ENCODE measurements around the gene B3GLCT. TPM values are rescaled to one million over a fixed set of nuclear protein-coding genes. Genes with fewer than 3 reads are reported as not detected.

Gene B3GLCT
- polyA plus RNA-seq, 1 of the 3 experiments (the other 2 are of a cell fraction): 2.4 TPM

- TF ChIP-seq CTCF (IDR thresholded peaks at IDR 0.05): peak; percentile 35; the same call in 1 of the 2 replicates
- no peak for TF ChIP-seq RAD21 (IDR thresholded peaks at IDR 0.05; ENCODE audit: low read length)
Observed at GRCh38 chr13:31161557-31162150, 38.1 kb upstream of the B3GLCT start, which contains the start of gene HSPH1 (continued).

DNA sequence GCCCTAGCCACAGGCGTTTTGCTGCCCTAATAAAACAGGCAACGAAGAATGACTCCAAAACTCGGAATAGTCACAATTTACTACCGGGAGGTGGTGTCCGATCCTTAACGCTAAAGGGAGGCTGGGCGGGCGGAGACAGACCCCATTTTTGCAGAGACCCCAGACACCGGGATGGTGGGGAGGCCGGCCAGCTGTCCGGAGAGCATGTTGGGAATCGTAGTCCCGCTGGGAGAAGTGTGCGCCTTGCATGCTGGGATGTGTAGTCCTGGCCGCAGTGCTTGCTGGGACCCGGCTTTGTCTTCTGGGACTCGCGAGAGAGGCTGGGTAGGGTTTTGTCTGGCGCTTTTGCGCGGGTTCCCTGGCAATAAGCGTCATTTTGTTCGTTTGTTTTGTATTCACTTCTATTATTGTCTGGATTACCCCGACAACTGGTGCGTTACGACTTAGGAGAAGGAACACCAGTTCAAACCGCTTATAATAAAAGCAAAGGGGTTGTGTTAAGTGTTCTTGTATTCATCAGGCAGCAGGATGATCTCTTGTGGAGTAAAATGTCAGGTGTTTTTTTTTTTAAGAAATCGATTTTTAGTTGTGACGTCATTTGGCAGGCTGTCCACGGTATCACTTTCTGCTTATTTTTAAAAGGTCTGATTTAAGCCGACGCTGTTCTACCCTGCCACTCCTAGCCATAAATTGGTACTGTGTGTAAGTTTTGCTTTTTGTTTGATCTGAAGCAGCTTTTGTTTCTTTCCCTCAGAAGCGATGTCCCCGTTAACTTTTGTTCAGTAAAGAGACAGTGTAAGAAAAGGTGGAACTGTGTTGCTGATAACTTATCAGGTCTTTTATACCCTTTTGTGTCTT is 37.4 kb upstream of the B3GLCT start:
- Histone ChIP-seq H3K4me1 (ENCODE audit: control insufficient read depth in 1 of 2, insufficient read depth in 2 of 2, low read depth in 1 of 2, low read length in 1 of 2) (peaks cover 0 to 15% of the 10 kb centered on the region in 2 experiments; a peak in 2 of 4 replicates), H3K4me3 (ENCODE audit: low read depth in 2 of 2, low read length in 1 of 2) (peak overlapping the region; percentile 86 to 98), H3K9ac (peak overlapping the region; percentile 87), H3K4me2 (peak overlapping the region; percentile 92), H4K20me1 (ENCODE audit: insufficient read depth) (peaks cover 19% of the 10 kb centered on the region), H3K9me3 (no peaks in the 10 kb centered on the region), H3K79me2 (ENCODE audit: insufficient read depth) (peaks cover 41% of the 10 kb centered on the region), H3K9me2 (no peaks in the 10 kb centered on the region), H3K27ac (ENCODE audit: low read depth in 2 of 2, low read length in 1 of 2) (peak overlapping the region; percentile 92 to 96), H3K27me3 (ENCODE audit: insufficient read depth) (no peaks in the 10 kb centered on the region), H2AFZ (ENCODE audit: low read depth) (peak overlapping the region; percentile 87), H3F3A (replicated peaks; ENCODE audit: insufficient read depth) (no peaks in the 10 kb centered on the region), H3K36me3 (replicated peaks in 1 of 2; ENCODE audit: control insufficient read depth in 1 of 2, insufficient read depth in 2 of 2, low read length in 1 of 2) (peaks cover 10 to 15% of the 10 kb centered on the region in 2 experiments)
- POLR2A ChIA-PET: interaction anchor here (0.6 kb wide), 1 partner anchor 78 kb away, joined by 3 read pairs; no protein-coding TSS in a partner anchor
- 2% methylated on average over 22 of the region's 34 CpGs for WGBS (ENCODE audit: low lambda C conversion rate)
- CTCF ChIA-PET: interaction anchor here (0.8 to 3.0 kb wide), 3 partner anchors 38 to 297 kb away, joined by 3 to 11 read pairs (median 10); partner anchors contain the start of gene B3GLCT
- DNase-seq: peak; percentile 89
- TF ChIP-seq CHD2 (IDR thresholded peaks at IDR 0.05; ENCODE audit: low read length, partially characterized antibody) (peak; percentile 99), YY1 (IDR thresholded peaks at IDR 0.05; ENCODE audit: low read depth) (0 out of 2 replicates have a peak, but pooled peaks have one; percentile 31), FOXJ3 (CRISPR knock-in tag; IDR thresholded peaks at IDR 0.05) (no peak), SIN3A (IDR thresholded peaks at IDR 0.05; ENCODE audit: borderline replicate concordance, low read depth, low read length) (peak; percentile 80; the same call in 1 of the 2 replicates), GABPA (IDR thresholded peaks at IDR 0.05; ENCODE audit: low read depth) (peak; percentile 55), ELF1 (IDR thresholded peaks at IDR 0.05) (peak; percentile 60), RCOR1 (IDR thresholded peaks at IDR 0.05; ENCODE audit: low read length) (no peak), EZH2phosphoT487 (IDR thresholded peaks at IDR 0.05; ENCODE audit: borderline replicate concordance, low read depth) (no peak), TAF1 (IDR thresholded peaks at IDR 0.05; ENCODE audit: borderline replicate concordance, low read depth, low read length) (peak; percentile 39; the same call in 1 of the 2 replicates), EP300 (IDR thresholded peaks at IDR 0.05; ENCODE audit: borderline replicate concordance in 1 of 2, low read depth in 1 of 2, low read length in 1 of 2) (peak in 1 of 2 experiments; percentile 44; a peak in 2 of 4 replicates), RAD21 (IDR thresholded peaks at IDR 0.05; ENCODE audit: low read length) (no peak), JUND (IDR thresholded peaks at IDR 0.05) (no peak), POLR2AphosphoS5 (IDR thresholded peaks at IDR 0.05; ENCODE audit: low read depth, low read length) (peak; percentile 74; the same call in 1 of the 2 replicates)
- TF ChIP-seq, protein P1, sequence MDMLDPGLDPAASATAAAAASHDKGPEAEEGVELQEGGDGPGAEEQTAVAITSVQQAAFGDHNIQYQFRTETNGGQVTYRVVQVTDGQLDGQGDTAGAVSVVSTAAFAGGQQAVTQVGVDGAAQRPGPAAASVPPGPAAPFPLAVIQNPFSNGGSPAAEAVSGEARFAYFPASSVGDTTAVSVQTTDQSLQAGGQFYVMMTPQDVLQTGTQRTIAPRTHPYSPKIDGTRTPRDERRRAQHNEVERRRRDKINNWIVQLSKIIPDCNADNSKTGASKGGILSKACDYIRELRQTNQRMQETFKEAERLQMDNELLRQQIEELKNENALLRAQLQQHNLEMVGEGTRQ (IDR thresholded peaks at IDR 0.05; ENCODE audit: borderline replicate concordance, low read depth, low read length): no peak
- TF ChIP-seq, protein P2, sequence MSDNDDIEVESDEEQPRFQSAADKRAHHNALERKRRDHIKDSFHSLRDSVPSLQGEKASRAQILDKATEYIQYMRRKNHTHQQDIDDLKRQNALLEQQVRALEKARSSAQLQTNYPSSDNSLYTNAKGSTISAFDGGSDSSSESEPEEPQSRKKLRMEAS (IDR thresholded peaks at IDR 0.05; ENCODE audit: low read depth): peak; percentile 8; the same call in 1 of the 2 replicates
- TF ChIP-seq, protein P3, sequence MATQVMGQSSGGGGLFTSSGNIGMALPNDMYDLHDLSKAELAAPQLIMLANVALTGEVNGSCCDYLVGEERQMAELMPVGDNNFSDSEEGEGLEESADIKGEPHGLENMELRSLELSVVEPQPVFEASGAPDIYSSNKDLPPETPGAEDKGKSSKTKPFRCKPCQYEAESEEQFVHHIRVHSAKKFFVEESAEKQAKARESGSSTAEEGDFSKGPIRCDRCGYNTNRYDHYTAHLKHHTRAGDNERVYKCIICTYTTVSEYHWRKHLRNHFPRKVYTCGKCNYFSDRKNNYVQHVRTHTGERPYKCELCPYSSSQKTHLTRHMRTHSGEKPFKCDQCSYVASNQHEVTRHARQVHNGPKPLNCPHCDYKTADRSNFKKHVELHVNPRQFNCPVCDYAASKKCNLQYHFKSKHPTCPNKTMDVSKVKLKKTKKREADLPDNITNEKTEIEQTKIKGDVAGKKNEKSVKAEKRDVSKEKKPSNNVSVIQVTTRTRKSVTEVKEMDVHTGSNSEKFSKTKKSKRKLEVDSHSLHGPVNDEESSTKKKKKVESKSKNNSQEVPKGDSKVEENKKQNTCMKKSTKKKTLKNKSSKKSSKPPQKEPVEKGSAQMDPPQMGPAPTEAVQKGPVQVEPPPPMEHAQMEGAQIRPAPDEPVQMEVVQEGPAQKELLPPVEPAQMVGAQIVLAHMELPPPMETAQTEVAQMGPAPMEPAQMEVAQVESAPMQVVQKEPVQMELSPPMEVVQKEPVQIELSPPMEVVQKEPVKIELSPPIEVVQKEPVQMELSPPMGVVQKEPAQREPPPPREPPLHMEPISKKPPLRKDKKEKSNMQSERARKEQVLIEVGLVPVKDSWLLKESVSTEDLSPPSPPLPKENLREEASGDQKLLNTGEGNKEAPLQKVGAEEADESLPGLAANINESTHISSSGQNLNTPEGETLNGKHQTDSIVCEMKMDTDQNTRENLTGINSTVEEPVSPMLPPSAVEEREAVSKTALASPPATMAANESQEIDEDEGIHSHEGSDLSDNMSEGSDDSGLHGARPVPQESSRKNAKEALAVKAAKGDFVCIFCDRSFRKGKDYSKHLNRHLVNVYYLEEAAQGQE (IDR thresholded peaks at IDR 0.05; ENCODE audit: low read depth, low read length): no peak
- TF ChIP-seq, protein P4, sequence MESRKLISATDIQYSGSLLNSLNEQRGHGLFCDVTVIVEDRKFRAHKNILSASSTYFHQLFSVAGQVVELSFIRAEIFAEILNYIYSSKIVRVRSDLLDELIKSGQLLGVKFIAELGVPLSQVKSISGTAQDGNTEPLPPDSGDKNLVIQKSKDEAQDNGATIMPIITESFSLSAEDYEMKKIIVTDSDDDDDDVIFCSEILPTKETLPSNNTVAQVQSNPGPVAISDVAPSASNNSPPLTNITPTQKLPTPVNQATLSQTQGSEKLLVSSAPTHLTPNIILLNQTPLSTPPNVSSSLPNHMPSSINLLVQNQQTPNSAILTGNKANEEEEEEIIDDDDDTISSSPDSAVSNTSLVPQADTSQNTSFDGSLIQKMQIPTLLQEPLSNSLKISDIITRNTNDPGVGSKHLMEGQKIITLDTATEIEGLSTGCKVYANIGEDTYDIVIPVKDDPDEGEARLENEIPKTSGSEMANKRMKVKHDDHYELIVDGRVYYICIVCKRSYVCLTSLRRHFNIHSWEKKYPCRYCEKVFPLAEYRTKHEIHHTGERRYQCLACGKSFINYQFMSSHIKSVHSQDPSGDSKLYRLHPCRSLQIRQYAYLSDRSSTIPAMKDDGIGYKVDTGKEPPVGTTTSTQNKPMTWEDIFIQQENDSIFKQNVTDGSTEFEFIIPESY (IDR thresholded peaks at IDR 0.05; ENCODE audit: borderline replicate concordance, low read depth): peak; percentile 98
